Smooth muscle cell (in vitro differentiated cells): ENCODE results near the gene ALOX12. TPM values are rescaled to one million over a fixed set of nuclear protein-coding genes. Genes with fewer than 3 reads are reported as not detected.

Source experiments
- DNase-seq: peaks from one replicate; lab custom pipeline; 2025; ENCODE audit not compliant: unreplicated experiment; lab: John Stamatoyannopoulos, UW
- H2AFZ ChIP-seq: fragments of 200-600 bp; sonication (generic); 2 replicates; pipeline ENCODE4 v1.6.0; 2016; ENCODE audit warnings: antibody characterized with exemption, low read depth, mild to moderate bottlenecking
- H3F3A ChIP-seq: fragments of 200-600 bp; sonication (generic); 2 replicates; pipeline ENCODE4 v1.6.0; 2017; ENCODE audit warnings: antibody characterized with exemption, low read depth
- H3K27ac ChIP-seq: fragments of 200-600 bp; sonication (generic); 2 replicates; pipeline ENCODE4 v1.5.1; 2016; ENCODE audit warnings: low read depth, mild to moderate bottlenecking
- H3K27me3 ChIP-seq: fragments of 200-600 bp; sonication (generic); 2 replicates; pipeline ENCODE4 v1.6.1; 2016; ENCODE audit warnings: low read depth, mild to moderate bottlenecking
- H3K36me3 ChIP-seq: fragments of 200-600 bp; sonication (generic); 2 replicates; pipeline ENCODE4 v1.5.1; 2016; ENCODE audit warnings: low read depth
- H3K4me1 ChIP-seq: fragments of 200-600 bp; sonication (generic); 2 replicates; pipeline ENCODE4 v1.5.1; 2016; ENCODE audit warnings: low read depth
- H3K4me2 ChIP-seq: fragments of 200-600 bp; sonication (generic); 2 replicates; pipeline ENCODE4 v1.6.0; 2016; ENCODE audit warnings: mild to moderate bottlenecking
- H3K4me3 ChIP-seq: fragments of 200-600 bp; sonication (generic); 2 replicates; pipeline ENCODE4 v1.5.1; 2016; ENCODE audit warnings: mild to moderate bottlenecking
- H3K79me2 ChIP-seq: fragments of 200-600 bp; sonication (generic); 2 replicates; pipeline ENCODE4 v1.6.0; 2016; ENCODE audit warnings: low read depth, mild to moderate bottlenecking
- H3K9ac ChIP-seq: fragments of 200-600 bp; sonication (generic); 2 replicates; pipeline ENCODE4 v1.6.0; 2016; ENCODE audit warnings: low read depth
- H3K9me3 ChIP-seq: fragments of 200-600 bp; sonication (generic); replicated peaks from 2 replicates; pipeline ENCODE4 v1.5.1; 2016; ENCODE audit warnings: low read depth
- H4K20me1 ChIP-seq: fragments of 200-600 bp; sonication (generic); 2 replicates; pipeline ENCODE4 v1.6.0; 2016; ENCODE audit warnings: low read depth
- CTCF ChIP-seq: fragments of 200-600 bp; sonication (generic); IDR thresholded peaks from 2 replicates; pipeline ENCODE4 v1.5.1; 2017; ENCODE audit warnings: borderline replicate concordance, mild to moderate bottlenecking, antibody characterized with exemption; ENCODE audit not compliant: insufficient read depth, poor library complexity, severe bottlenecking
- WGBS: methylation state at CpG from one replicate; pipeline ENCODE4 v1.1.7; 2016; ENCODE audit warnings: low lambda C conversion rate; 5-methylcytosine and 5-hydroxymethylcytosine counted together
- polyA plus RNA-seq: library from polyadenylated mRNA; unstranded; fragments of >200 nt; fragmentation: Nextera tagmentation; extraction: Ambion mirVana; gene quantifications from 2 replicates; pipeline ENCODE4 v1.2.1, GENCODE V29; 2016
- total RNA-seq: library from RNA; depleted of rRNA; stranded (reverse); fragments of >200 nt; gene quantifications from 2 replicates; pipeline ENCODE4 v1.2.3, GENCODE V29; 2014

ALOX12 gene
- total and polyA plus RNA-seq, 2 experiments from 2014 or later, result 0.35 TPM; not detected in 1

GRCh38 chr17:7029096-7029495 is 33.2 kb downstream of the ALOX12 start:
- 89% methylated on average over 3 of the region's 3 CpGs for WGBS
- DNase-seq, result no peak
- H3K36me3 ChIP-seq, result no peaks in the 10 kb centered on the region
- H3K9ac ChIP-seq, result no peak overlapping the region
- no peak overlapping the region for H3K27ac ChIP-seq
- no peaks in the 10 kb centered on the region for H3K27me3 ChIP-seq
- no peaks in the 10 kb centered on the region for H3K4me1 ChIP-seq
- no peaks in the 10 kb centered on the region for H3K9me3 ChIP-seq
- H4K20me1 ChIP-seq, result no peaks in the 10 kb centered on the region
- TF ChIP-seq CTCF, result no peak
- no peak overlapping the region for H3K4me3 ChIP-seq
- no peak overlapping the region for H3K4me2 ChIP-seq
- no peaks in the 10 kb centered on the region for H3F3A ChIP-seq
- no peaks in the 10 kb centered on the region for H3K79me2 ChIP-seq
- no peak overlapping the region for H2AFZ ChIP-seq

- Histone ChIP-seq H3K9ac (no peak overlapping the region), H3K27me3 (no peaks in the 10 kb centered on the region), H3K36me3 (no peaks in the 10 kb centered on the region), H3K79me2 (no peaks in the 10 kb centered on the region), H3K4me2 (no peak overlapping the region), H3K9me3 (no peaks in the 10 kb centered on the region), H3F3A (no peaks in the 10 kb centered on the region), H4K20me1 (no peaks in the 10 kb centered on the region), H3K4me3 (no peak overlapping the region), H3K4me1 (no peaks in the 10 kb centered on the region), H2AFZ (no peak overlapping the region), H3K27ac (no peak overlapping the region)
- TF ChIP-seq CTCF, result no peak
- WGBS, result 92% methylated on average over 8 of the region's 8 CpGs
- DNase-seq, result no peak
Observed at GRCh38 chr17:7029659-7030058, 33.8 kb downstream of the ALOX12 start.

- no peaks in the 10 kb centered on the region for H3K9me3 ChIP-seq
- no peaks in the 10 kb centered on the region for H3K36me3 ChIP-seq
- peak overlapping the region; percentile 43 for H3K27ac ChIP-seq
- no peaks in the 10 kb centered on the region for H3K79me2 ChIP-seq
- TF ChIP-seq CTCF, result no peak
- peak overlapping the region; percentile 68 for H3K4me3 ChIP-seq
- peak overlapping the region; percentile 94 for H3K4me2 ChIP-seq
- WGBS, result 27% methylated on average over 7 of the region's 7 CpGs
- H4K20me1 ChIP-seq, result no peaks in the 10 kb centered on the region
- H3K9ac ChIP-seq, result peak overlapping the region; percentile 19
- peaks cover 4% of the 10 kb centered on the region for H3F3A ChIP-seq
- H3K4me1 ChIP-seq, result peaks cover 4% of the 10 kb centered on the region
- no peak for DNase-seq
- H3K27me3 ChIP-seq, result no peaks in the 10 kb centered on the region
- peak overlapping the region; percentile 74 for H2AFZ ChIP-seq
Observed at GRCh38 chr17:7034955-7035590, 39.2 kb downstream of the ALOX12 start.
